Ascending aorta (tissue), 2 donors: Measurements from ENCODE around the gene UMODL1. TPM values are rescaled to one million over a fixed set of nuclear protein-coding genes. Genes with fewer than 3 reads are reported as not detected.

ENCODE experiments used
- DNase-seq, 2 donors: peaks; one replicate each; pipeline ENCODE4 v3.0.0-alpha.2; 2019; ENCODE audit warnings: low spot score in 2 of 2
- H3K27ac ChIP-seq, 2 donors: fragments of 200-600 bp; sonication (generic); one replicate each; pipeline ENCODE4 v1.5.1; 2016 to 2017; ENCODE audit warnings: mild to moderate bottlenecking in 1 of 2
- H3K27me3 ChIP-seq: fragments of 200-600 bp; sonication (generic); one replicate; pipeline ENCODE4 v1.5.1; 2017
- H3K36me3 ChIP-seq, 2 donors: fragments of 200-600 bp; sonication (generic); one replicate each; pipeline ENCODE4 v1.5.1; 2016
- H3K4me1 ChIP-seq, 2 donors: fragments of 200-600 bp; sonication (generic); one replicate each; pipeline ENCODE4 v1.5.1; 2016 to 2017; ENCODE audit warnings: mild to moderate bottlenecking in 1 of 2
- H3K4me3 ChIP-seq, 2 donors: fragments of 200-600 bp; sonication (generic); one replicate each; pipeline ENCODE4 v1.5.1; 2016 to 2017; ENCODE audit warnings: mild to moderate bottlenecking in 1 of 2
- H3K9me3 ChIP-seq, 2 donors: fragments of 200-600 bp; sonication (generic); one replicate each; pipeline ENCODE4 v1.5.1; 2016
- CTCF ChIP-seq, 3 experiments: fragments of 200-600 bp in 2 of 3; fragments of 450-650 bp in 1 of 3; sonication (generic) in 2 of 3; IDR thresholded peaks; one replicate each; pipeline ENCODE4 v1.5.1; 2016 to 2019; ENCODE audit warnings: antibody characterized with exemption in 3 of 3, mild to moderate bottlenecking in 1 of 3, moderate library complexity in 1 of 3
- intact Hi-C: fragments of 100-400 bp; cut with DNase I; formaldehyde crosslinking; loops from one replicate; pipeline ENCODE4 v1.15.1; 2023
- total RNA-seq: library from RNA; depleted of rRNA; stranded (reverse); fragments of >200 nt; gene quantifications from one replicate; pipeline ENCODE4 v1.1.0, GENCODE V29; 2016

Gene UMODL1
- total RNA-seq, 1 donor from 2014 or later, result not detected

- Histone ChIP-seq H3K4me1 (no peaks in the 10 kb centered on the region), H3K27me3 (no peaks in the 10 kb centered on the region), H3K4me3 (no peak overlapping the region), H3K27ac (no peak overlapping the region), H3K9me3 (no peaks in the 10 kb centered on the region), H3K36me3 (no peaks in the 10 kb centered on the region)
- no peak for DNase-seq
- intact Hi-C loops, result no loop called here
- TF ChIP-seq CTCF (IDR thresholded peaks at IDR 0.05), result no peak
Observed at GRCh38 chr21:42066521-42066920, 4.6 kb upstream of the UMODL1 start.

GRCh38 chr21:42067531-42068255 lies 3.4 kb upstream of the UMODL1 start:
- intact Hi-C loops, result no loop called here
- DNase-seq, result no peak
- no peak overlapping the region for H3K27ac ChIP-seq
- no peak for TF ChIP-seq CTCF (IDR thresholded peaks at IDR 0.05)
- H3K36me3 ChIP-seq, result no peaks in the 10 kb centered on the region
- no peaks in the 10 kb centered on the region for H3K27me3 ChIP-seq
- H3K4me1 ChIP-seq, result no peaks in the 10 kb centered on the region
- no peaks in the 10 kb centered on the region for H3K9me3 ChIP-seq
- H3K4me3 ChIP-seq, result no peak overlapping the region

- DNase-seq, result no peak
- Histone ChIP-seq H3K4me1 (no peaks in the 10 kb centered on the region), H3K36me3 (no peaks in the 10 kb centered on the region), H3K4me3 (no peak overlapping the region), H3K9me3 (no peaks in the 10 kb centered on the region), H3K27ac (no peak overlapping the region), H3K27me3 (no peaks in the 10 kb centered on the region)
- no peak for TF ChIP-seq CTCF (IDR thresholded peaks at IDR 0.05)
- intact Hi-C loops, result no loop called here
Observed at GRCh38 chr21:42068256-42068545, 2.9 kb upstream of the UMODL1 start.

- Histone ChIP-seq H3K27ac (no peak overlapping the region), H3K9me3 (no peaks in the 10 kb centered on the region), H3K36me3 (no peaks in the 10 kb centered on the region), H3K4me3 (no peak overlapping the region), H3K27me3 (no peaks in the 10 kb centered on the region), H3K4me1 (no peaks in the 10 kb centered on the region)
- DNase-seq, result no peak
- no peak for TF ChIP-seq CTCF (IDR thresholded peaks at IDR 0.05)
- intact Hi-C loops, result no loop called here
Observed at GRCh38 chr21:42068592-42068991, 2.5 kb upstream of the UMODL1 start.

- Histone ChIP-seq H3K9me3 (no peaks in the 10 kb centered on the region), H3K27me3 (no peaks in the 10 kb centered on the region), H3K27ac (no peak overlapping the region), H3K36me3 (no peaks in the 10 kb centered on the region), H3K4me1 (no peaks in the 10 kb centered on the region), H3K4me3 (no peak overlapping the region)
- intact Hi-C loops, result no loop called here
- TF ChIP-seq CTCF (IDR thresholded peaks at IDR 0.05), result no peak
- DNase-seq, result no peak
Observed at GRCh38 chr21:42069327-42069726, 1.8 kb upstream of the UMODL1 start.

GRCh38 chr21:42069843-42070242 lies 1.3 kb upstream of the UMODL1 start:
- intact Hi-C loops, result no loop called here
- Histone ChIP-seq H3K27me3 (no peaks in the 10 kb centered on the region), H3K27ac (no peak overlapping the region), H3K9me3 (no peaks in the 10 kb centered on the region), H3K4me3 (no peak overlapping the region), H3K36me3 (no peaks in the 10 kb centered on the region), H3K4me1 (no peaks in the 10 kb centered on the region)
- DNase-seq, result no peak
- TF ChIP-seq CTCF (IDR thresholded peaks at IDR 0.05), result no peak
